OCI-LY3 (cell line): Measurements from ENCODE around the gene RPS16.

Source experiments
- H2AFZ ChIP-seq: fragments of 200-600, 300-600 bp; shearing (Covaris generic); 2 replicates; pipeline ENCODE4 v1.6.0; 2014; ENCODE audit warnings: antibody characterized with exemption, low read depth, low read length
- H3K27ac ChIP-seq: fragments of 200-600, 300-600 bp; sonication (generic); 2 replicates; pipeline ENCODE4 v1.5.1; 2014; ENCODE audit warnings: mild to moderate bottlenecking, low read length, moderate library complexity, mixed read lengths
- H3K27me3 ChIP-seq: fragments of 200-600, 300-600 bp; sonication (generic); 2 replicates; pipeline ENCODE4 v1.6.1; 2014; ENCODE audit warnings: low read depth, low read length, mixed read lengths
- H3K36me3 ChIP-seq: fragments of 200-600, 300-600 bp; sonication (generic); replicated peaks from 2 replicates; pipeline ENCODE3; 2014; ENCODE audit warnings: low read depth, low read length, mixed read lengths
- H3K4me1 ChIP-seq: fragments of 300-600, 200-600 bp; sonication (generic); 2 replicates; pipeline ENCODE4 v1.6.1; 2014; ENCODE audit warnings: low read length, mixed read lengths
- H3K4me2 ChIP-seq: fragments of 200-600, 300-600 bp; sonication (generic); 2 replicates; pipeline ENCODE4 v1.6.1; 2014; ENCODE audit warnings: low read length, mixed read lengths
- H3K4me3 ChIP-seq: fragments of 300-600, 200-600 bp; sonication (generic); 2 replicates; pipeline ENCODE4 v1.5.1; 2014; ENCODE audit warnings: antibody characterized with exemption, mild to moderate bottlenecking, low read length, moderate library complexity
- H3K79me2 ChIP-seq: fragments of 300-600, 200-600 bp; shearing (Covaris generic); 2 replicates; pipeline ENCODE4 v1.6.1; 2014; ENCODE audit warnings: mild to moderate bottlenecking, low read length, mixed read lengths
- H3K9ac ChIP-seq: fragments of 300-600, 200-600 bp; shearing (Covaris generic); 2 replicates; pipeline ENCODE4 v1.6.0; 2014; ENCODE audit warnings: mild to moderate bottlenecking, low read length, moderate library complexity
- H3K9me3 ChIP-seq: fragments of 200-600, 300-600 bp; shearing (Covaris generic); 2 replicates; pipeline ENCODE4 v1.6.1; 2014; ENCODE audit warnings: low read length, mixed read lengths; ENCODE audit not compliant: insufficient read depth
- H4K20me1 ChIP-seq: fragments of 200-600, 300-600 bp; sonication (generic); 2 replicates; pipeline ENCODE4 v1.6.1; 2016; ENCODE audit warnings: low read length, mixed read lengths; ENCODE audit not compliant: insufficient read depth
- CTCF ChIP-seq: fragments of 200-600, 300-600 bp; sonication (generic); IDR thresholded peaks from 2 replicates; pipeline ENCODE4 v1.5.1; 2014; ENCODE audit warnings: antibody characterized with exemption, low read length, low read depth
- EZH2phosphoT487 ChIP-seq: fragments of 200-600 bp; shearing (Covaris generic); IDR thresholded peaks from 2 replicates; pipeline ENCODE4 v1.6.1; 2018; ENCODE audit warnings: antibody characterized with exemption, mixed run types, low read depth

Gene RPS16

GRCh38 chr19:39435499-39436349, at the start of gene RPS16:
TSS of gene RPS16 (minus strand) at chr19:39435949. CDS start at chr19:39435895, 54 bp downstream.
- Histone ChIP-seq H3K9ac (peak within 1 kb of the TSS; percentile 100), H3K4me1 (peaks cover 51% of the 10 kb centered on the region), H3K27ac (peak within 1 kb of the TSS; percentile 72), H4K20me1 (peaks cover 20% of the 10 kb centered on the region), H3K79me2 (peaks cover 30% of the 10 kb centered on the region), H3K4me3 (peak within 1 kb of the TSS; percentile 99), H3K9me3 (no peaks in the 10 kb centered on the region), H3K36me3 (peaks cover 35% of the 10 kb centered on the region), H2AFZ (no peak within 1 kb of the TSS), H3K4me2 (peak within 1 kb of the TSS; percentile 92), H3K27me3 (no peaks in the 10 kb centered on the region)
- TF ChIP-seq CTCF (no peak), EZH2phosphoT487 (no peak)

GRCh38 chr19:39483141-39483540, 47.4 kb upstream of the RPS16 start:
- peaks cover 20% of the 10 kb centered on the region for H3K4me1 ChIP-seq
- TF ChIP-seq EZH2phosphoT487 = no peak
- no peak for TF ChIP-seq CTCF
- H3K9me3 ChIP-seq = no peaks in the 10 kb centered on the region
- H3K9ac ChIP-seq = no peak overlapping the region
- H3K27me3 ChIP-seq = no peaks in the 10 kb centered on the region
- no peak overlapping the region for H3K4me3 ChIP-seq
- H3K79me2 ChIP-seq = peaks cover 42% of the 10 kb centered on the region
- H3K4me2 ChIP-seq = no peak overlapping the region
- H2AFZ ChIP-seq = no peak overlapping the region
- H4K20me1 ChIP-seq = no peaks in the 10 kb centered on the region
- H3K27ac ChIP-seq = no peak overlapping the region
- peaks cover 29% of the 10 kb centered on the region for H3K36me3 ChIP-seq

GRCh38 chr19:39481676-39482075, 45.9 kb upstream of the RPS16 start:
- peaks cover 20% of the 10 kb centered on the region for H3K4me1 ChIP-seq
- H3K36me3 ChIP-seq = peaks cover 23% of the 10 kb centered on the region
- TF ChIP-seq CTCF = no peak
- no peak for TF ChIP-seq EZH2phosphoT487
- no peaks in the 10 kb centered on the region for H3K9me3 ChIP-seq
- no peak overlapping the region for H2AFZ ChIP-seq
- peaks cover 38% of the 10 kb centered on the region for H3K79me2 ChIP-seq
- H3K9ac ChIP-seq = peak overlapping the region; percentile 87
- H3K27ac ChIP-seq = no peak overlapping the region
- no peaks in the 10 kb centered on the region for H4K20me1 ChIP-seq
- H3K27me3 ChIP-seq = no peaks in the 10 kb centered on the region
- peak overlapping the region; percentile 90 for H3K4me3 ChIP-seq
- peak overlapping the region; percentile 99 for H3K4me2 ChIP-seq

GRCh38 chr19:39481229-39481545, 45.4 kb upstream of the RPS16 start:
- H3K9ac ChIP-seq = peak overlapping the region; percentile 87
- H3K36me3 ChIP-seq = peaks cover 22% of the 10 kb centered on the region
- peak overlapping the region; percentile 99 for H3K4me2 ChIP-seq
- H3K27me3 ChIP-seq = no peaks in the 10 kb centered on the region
- no peaks in the 10 kb centered on the region for H3K9me3 ChIP-seq
- H3K4me1 ChIP-seq = peaks cover 20% of the 10 kb centered on the region
- peak overlapping the region; percentile 90 for H3K4me3 ChIP-seq
- TF ChIP-seq CTCF (no peak), EZH2phosphoT487 (no peak)
- H3K27ac ChIP-seq = peak overlapping the region; percentile 46
- H2AFZ ChIP-seq = no peak overlapping the region
- H3K79me2 ChIP-seq = peaks cover 37% of the 10 kb centered on the region
- H4K20me1 ChIP-seq = no peaks in the 10 kb centered on the region
